Activated CD4-positive, alpha-beta T cell treated with anti-CD3 and anti-CD28 coated beads for 24 hours (primary cell): ENCODE data around the gene ATP6V1E1.

Experiments used
- DNase-seq, 2 donors: peaks; one replicate each; pipeline ENCODE4 v3.0.0-alpha.2; 2020; ENCODE audit warnings: low read depth in 2 of 2

Gene ATP6V1E1

DNA sequence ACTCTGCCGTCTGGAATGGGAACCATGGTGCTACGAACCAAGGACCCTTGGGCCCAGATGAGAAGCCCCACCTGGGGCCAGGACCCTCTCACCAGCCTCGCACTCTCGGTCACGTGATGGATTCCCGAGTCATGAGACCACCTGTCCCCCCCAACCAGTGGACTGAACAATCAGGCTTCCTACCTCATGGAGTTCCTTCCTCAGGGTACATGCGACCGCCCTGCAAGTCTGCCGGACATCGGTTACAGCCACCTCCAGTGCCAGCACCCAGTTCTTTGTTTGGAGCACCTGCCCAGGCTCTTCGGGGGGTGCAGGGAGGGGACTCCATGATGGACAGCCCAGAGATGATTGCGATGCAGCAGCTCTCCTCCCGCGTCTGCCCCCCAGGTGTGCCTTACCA lies 86.1 kb downstream of the ATP6V1E1 start:
- no peak for DNase-seq
